ENCODE measurements around the gene LRRC17. TPM values are rescaled to one million over a fixed set of nuclear protein-coding genes. Genes with fewer than 3 reads are reported as not detected.
A peak's percentile ranks its signal among the peaks of the same experiment; 100 is the strongest.

The LRRC17 gene
- total and polyA plus RNA-seq, 2 experiments from 2014 or later = 20.4 to 40.8 TPM

- H2AFZ ChIP-seq = no peak overlapping the region
- H4K20me1 ChIP-seq (ENCODE audit: insufficient read depth, poor library complexity, severe bottlenecking) = no peaks in the 10 kb centered on the region
- no peaks in the 10 kb centered on the region for H3K9me2 ChIP-seq (replicated peaks; ENCODE audit: insufficient read depth)
- peaks cover 5% of the 10 kb centered on the region for H3K9me3 ChIP-seq (ENCODE audit: low read depth)
- DNase-seq (ENCODE audit: low spot score) = no peak
- 79% methylated on average over 1 of the region's 1 CpG for WGBS (ENCODE audit: low lambda C conversion rate, missing lambda C conversion rate)
- H3K4me3 ChIP-seq = no peak overlapping the region
- H3K27me3 ChIP-seq = no peaks in the 10 kb centered on the region
- peaks cover 6% of the 10 kb centered on the region for H3K79me2 ChIP-seq
- TF ChIP-seq EZH2phosphoT487 (IDR thresholded peaks at IDR 0.05; ENCODE audit: low read depth, severe bottlenecking, unreplicated experiment) = no peak
- TF ChIP-seq CTCF (IDR thresholded peaks at IDR 0.05; ENCODE audit: poor library complexity) = no peak
- no peak for TF ChIP-seq EZH2 (IDR thresholded peaks at IDR 0.05; ENCODE audit: borderline replicate concordance)
- H3K27ac ChIP-seq = no peak overlapping the region
- H3K4me1 ChIP-seq (ENCODE audit: insufficient read depth) = peaks cover 36% of the 10 kb centered on the region
- no peak overlapping the region for H3K4me2 ChIP-seq
- H3K36me3 ChIP-seq (replicated peaks; ENCODE audit: insufficient read depth, low read depth) = no peaks in the 10 kb centered on the region
Measured at GRCh38 chr7:102931757-102932156, 19.0 kb downstream of the LRRC17 start.

- H3K4me2 ChIP-seq = peak overlapping the region; percentile 60
- DNase-seq (ENCODE audit: low spot score) = peak; percentile 76
- H3K4me1 ChIP-seq (ENCODE audit: insufficient read depth) = peaks cover 44% of the 10 kb centered on the region
- peak overlapping the region; percentile 77 for H3K27ac ChIP-seq
- no peaks in the 10 kb centered on the region for H3K36me3 ChIP-seq (replicated peaks; ENCODE audit: insufficient read depth, low read depth)
- no peaks in the 10 kb centered on the region for H3K27me3 ChIP-seq
- H4K20me1 ChIP-seq (ENCODE audit: insufficient read depth, poor library complexity, severe bottlenecking) = no peaks in the 10 kb centered on the region
- H3K9me3 ChIP-seq (ENCODE audit: low read depth) = peaks cover 5% of the 10 kb centered on the region
- H2AFZ ChIP-seq = no peak overlapping the region
- no peaks in the 10 kb centered on the region for H3K9me2 ChIP-seq (replicated peaks; ENCODE audit: insufficient read depth)
- H3K79me2 ChIP-seq = peaks cover 8% of the 10 kb centered on the region
- TF ChIP-seq CTCF (IDR thresholded peaks at IDR 0.05; ENCODE audit: poor library complexity) = no peak
- no peak for TF ChIP-seq EZH2phosphoT487 (IDR thresholded peaks at IDR 0.05; ENCODE audit: low read depth, severe bottlenecking, unreplicated experiment)
- no peak for TF ChIP-seq EZH2 (IDR thresholded peaks at IDR 0.05; ENCODE audit: borderline replicate concordance)
- H3K4me3 ChIP-seq = no peak overlapping the region
- WGBS (ENCODE audit: low lambda C conversion rate, missing lambda C conversion rate) = 33% methylated on average over 15 of the region's 15 CpGs
Measured at GRCh38 chr7:102933763-102934162, 21.0 kb downstream of the LRRC17 start.

GRCh38 chr7:102934239-102934638, 21.4 kb downstream of the LRRC17 start:
- peak overlapping the region; percentile 77 for H3K27ac ChIP-seq
- H3K4me2 ChIP-seq = peak overlapping the region; percentile 60
- no peak overlapping the region for H2AFZ ChIP-seq
- 72% methylated on average over 8 of the region's 8 CpGs for WGBS (ENCODE audit: low lambda C conversion rate, missing lambda C conversion rate)
- H3K9me3 ChIP-seq (ENCODE audit: low read depth) = peaks cover 5% of the 10 kb centered on the region
- peaks cover 6% of the 10 kb centered on the region for H3K79me2 ChIP-seq
- H3K9me2 ChIP-seq (replicated peaks; ENCODE audit: insufficient read depth) = no peaks in the 10 kb centered on the region
- H3K27me3 ChIP-seq = no peaks in the 10 kb centered on the region
- DNase-seq (ENCODE audit: low spot score) = no peak
- TF ChIP-seq EZH2 (IDR thresholded peaks at IDR 0.05; ENCODE audit: borderline replicate concordance) (no peak), CTCF (IDR thresholded peaks at IDR 0.05; ENCODE audit: poor library complexity) (no peak), EZH2phosphoT487 (IDR thresholded peaks at IDR 0.05; ENCODE audit: low read depth, severe bottlenecking, unreplicated experiment) (no peak)
- no peak overlapping the region for H3K4me3 ChIP-seq
- H4K20me1 ChIP-seq (ENCODE audit: insufficient read depth, poor library complexity, severe bottlenecking) = no peaks in the 10 kb centered on the region
- H3K36me3 ChIP-seq (replicated peaks; ENCODE audit: insufficient read depth, low read depth) = no peaks in the 10 kb centered on the region
- peaks cover 45% of the 10 kb centered on the region for H3K4me1 ChIP-seq (ENCODE audit: insufficient read depth)

GRCh38 chr7:102934701-102935100, 21.9 kb downstream of the LRRC17 start:
- H3K79me2 ChIP-seq = peaks cover 6% of the 10 kb centered on the region
- WGBS (ENCODE audit: low lambda C conversion rate, missing lambda C conversion rate) = 75% methylated on average over 3 of the region's 3 CpGs
- peaks cover 45% of the 10 kb centered on the region for H3K4me1 ChIP-seq (ENCODE audit: insufficient read depth)
- TF ChIP-seq EZH2phosphoT487 (IDR thresholded peaks at IDR 0.05; ENCODE audit: low read depth, severe bottlenecking, unreplicated experiment) (no peak), CTCF (IDR thresholded peaks at IDR 0.05; ENCODE audit: poor library complexity) (no peak), EZH2 (IDR thresholded peaks at IDR 0.05; ENCODE audit: borderline replicate concordance) (no peak)
- H3K27me3 ChIP-seq = no peaks in the 10 kb centered on the region
- no peaks in the 10 kb centered on the region for H3K36me3 ChIP-seq (replicated peaks; ENCODE audit: insufficient read depth, low read depth)
- peaks cover 5% of the 10 kb centered on the region for H3K9me3 ChIP-seq (ENCODE audit: low read depth)
- no peaks in the 10 kb centered on the region for H4K20me1 ChIP-seq (ENCODE audit: insufficient read depth, poor library complexity, severe bottlenecking)
- H2AFZ ChIP-seq = no peak overlapping the region
- H3K27ac ChIP-seq = peak overlapping the region; percentile 77
- no peaks in the 10 kb centered on the region for H3K9me2 ChIP-seq (replicated peaks; ENCODE audit: insufficient read depth)
- no peak overlapping the region for H3K4me3 ChIP-seq
- H3K4me2 ChIP-seq = peak overlapping the region; percentile 60
- no peak for DNase-seq (ENCODE audit: low spot score)
